Activated CD8-positive, alpha-beta memory T cell treated with anti-CD3 and anti-CD28 coated beads for 4 hours (primary cell): Measurements from ENCODE around the gene HK2.
"Not testable (repeated sequence)": the region's sequence is repeated elsewhere in the genome, so short reads cannot be mapped to it uniquely, and the experiment has no call there.

Experiments
- DNase-seq, 2 donors: peaks; one replicate each; pipeline ENCODE4 v3.0.0-alpha.2; 2020; ENCODE audit warnings: low read depth in 2 of 2

The HK2 gene

DNA sequence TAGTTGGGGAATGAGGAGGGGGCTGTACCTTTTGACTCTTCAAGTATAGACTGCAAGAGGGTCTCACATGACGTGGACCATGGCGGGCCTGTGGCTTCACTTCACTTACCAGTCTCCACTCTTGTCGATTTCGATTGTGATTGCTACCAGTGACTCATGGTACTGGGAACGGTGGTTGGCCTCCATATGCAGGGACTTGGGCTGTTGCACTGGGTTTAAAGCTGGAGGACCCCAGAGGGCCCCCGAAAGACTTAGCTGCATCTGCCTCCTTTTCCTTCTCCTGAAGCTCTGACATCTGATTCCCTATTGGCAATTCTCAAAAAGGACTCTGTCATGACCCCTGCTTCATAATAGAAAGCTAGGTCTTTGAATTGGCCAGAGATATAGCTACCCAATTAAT, 43.4 kb downstream of the HK2 start:
- DNase-seq = no peak

- DNase-seq = no peak
These were observed 44.0 kb downstream of the HK2 start for GRCh38 chr2:74877781-74878433.

DNA sequence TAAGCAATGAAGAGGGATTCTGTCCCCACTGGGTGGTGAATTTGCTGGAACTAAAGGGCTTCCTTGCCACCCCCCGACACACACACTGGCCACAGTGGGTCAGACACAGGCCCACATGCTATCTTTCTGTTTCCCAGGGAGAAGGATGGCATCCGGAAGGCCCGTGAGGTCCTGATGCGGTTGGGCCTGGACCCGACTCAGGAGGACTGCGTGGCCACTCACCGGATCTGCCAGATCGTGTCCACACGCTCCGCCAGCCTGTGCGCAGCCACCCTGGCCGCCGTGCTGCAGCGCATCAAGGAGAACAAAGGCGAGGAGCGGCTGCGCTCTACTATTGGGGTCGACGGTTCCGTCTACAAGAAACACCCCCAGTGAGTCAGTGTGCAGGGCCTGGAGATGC, 44.6 kb downstream of the HK2 start:
- DNase-seq = no peak

DNA sequence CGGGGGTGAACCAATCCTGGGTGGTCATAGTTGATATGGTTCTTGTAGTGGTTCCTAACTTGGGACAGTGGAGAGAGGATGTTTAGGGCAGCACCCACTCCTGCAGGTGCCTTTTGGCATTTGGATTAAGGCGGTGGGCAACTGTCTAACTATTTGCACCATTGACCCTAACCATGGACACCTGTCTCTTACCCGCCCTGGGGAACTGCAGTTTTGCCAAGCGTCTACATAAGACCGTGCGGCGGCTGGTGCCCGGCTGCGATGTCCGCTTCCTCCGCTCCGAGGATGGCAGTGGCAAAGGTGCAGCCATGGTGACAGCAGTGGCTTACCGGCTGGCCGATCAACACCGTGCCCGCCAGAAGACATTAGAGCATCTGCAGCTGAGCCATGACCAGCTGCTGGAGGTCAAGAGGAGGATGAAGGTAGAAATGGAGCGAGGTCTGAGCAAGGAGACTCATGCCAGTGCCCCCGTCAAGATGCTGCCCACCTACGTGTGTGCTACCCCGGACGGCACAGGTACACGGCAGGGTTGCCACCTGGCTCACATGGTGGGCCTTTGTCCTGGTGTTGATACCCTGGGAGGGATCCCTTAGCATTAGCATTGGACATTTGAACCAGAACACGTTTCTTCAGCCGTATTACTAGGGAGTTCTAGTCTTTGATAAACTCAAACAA, 46.3 kb downstream of the HK2 start:
- no peak for DNase-seq

- DNase-seq = no peak
These were observed 47.2 kb downstream of the HK2 start for GRCh38 chr2:74881176-74881575.

DNA sequence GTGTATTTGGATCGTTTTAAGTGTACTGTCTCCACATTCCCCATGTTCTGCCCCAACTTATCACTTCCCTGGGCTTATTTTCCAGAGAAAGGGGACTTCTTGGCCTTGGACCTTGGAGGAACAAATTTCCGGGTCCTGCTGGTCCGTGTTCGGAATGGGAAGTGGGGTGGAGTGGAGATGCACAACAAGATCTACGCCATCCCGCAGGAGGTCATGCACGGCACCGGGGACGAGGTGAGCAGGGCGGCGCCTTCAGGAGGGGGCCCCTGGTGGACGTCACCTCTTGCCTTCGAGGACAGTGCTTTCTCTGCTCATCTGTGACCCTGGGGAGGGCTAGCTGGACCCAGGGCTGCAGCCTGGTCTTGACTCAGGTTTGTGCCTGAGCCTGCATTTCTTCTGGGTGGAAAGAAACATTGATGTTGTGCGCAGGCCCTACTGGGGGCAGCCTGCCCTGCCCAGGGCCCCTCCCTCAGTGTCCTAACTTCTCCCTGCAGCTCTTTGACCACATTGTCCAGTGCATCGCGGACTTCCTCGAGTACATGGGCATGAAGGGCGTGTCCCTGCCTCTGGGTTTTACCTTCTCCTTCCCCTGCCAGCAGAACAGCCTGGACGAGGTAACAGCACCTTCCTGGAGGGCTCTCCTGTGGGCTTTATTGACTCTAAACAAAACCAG, 47.8 kb downstream of the HK2 start:
- DNase-seq = no peak

DNA sequence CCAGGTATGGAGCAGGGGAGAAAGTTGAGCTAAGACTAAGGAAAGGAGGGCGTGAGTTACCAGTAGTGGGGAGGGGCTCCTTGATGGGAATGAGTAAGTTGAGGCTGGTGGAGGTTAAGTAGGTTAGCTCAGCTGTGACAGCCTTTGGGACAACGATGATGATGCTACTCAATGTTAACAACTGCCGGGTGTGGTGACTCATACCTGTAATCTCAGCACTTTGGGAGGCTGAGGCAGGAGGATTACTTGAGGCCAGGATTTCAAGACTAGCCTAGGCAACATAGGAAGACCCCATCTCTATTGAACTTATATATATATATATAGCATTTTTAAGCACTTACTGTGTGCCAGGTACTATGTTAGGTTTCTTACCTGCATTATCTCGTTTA, 48.4 kb downstream of the HK2 start:
- DNase-seq = no peak

DNA sequence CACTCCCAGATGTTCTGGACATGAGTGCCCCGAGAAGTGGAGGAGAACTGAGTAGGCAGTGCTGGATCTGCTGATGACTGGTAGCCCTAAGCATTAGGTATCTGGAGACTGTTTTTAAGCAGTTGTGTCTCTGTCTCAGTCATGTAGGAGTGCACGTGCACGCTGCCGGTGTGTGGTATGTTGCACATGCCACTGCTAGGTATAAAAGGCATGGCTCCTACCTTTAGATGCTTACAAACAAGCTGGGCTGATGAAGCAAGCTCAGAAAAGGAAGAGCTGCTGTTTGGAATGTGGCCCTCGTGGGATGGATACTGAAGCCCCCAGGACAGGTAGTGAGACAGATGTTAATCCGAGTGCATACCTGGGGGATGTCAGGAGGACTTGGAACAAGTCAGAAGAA, 49.1 kb downstream of the HK2 start:
- no peak for DNase-seq

GRCh38 chr2:74884118-74884762, 50.3 kb downstream of the HK2 start:
- DNase-seq = no peak

- DNase-seq = no peak
These were observed 50.9 kb downstream of the HK2 start for GRCh38 chr2:74884866-74885265.

DNA sequence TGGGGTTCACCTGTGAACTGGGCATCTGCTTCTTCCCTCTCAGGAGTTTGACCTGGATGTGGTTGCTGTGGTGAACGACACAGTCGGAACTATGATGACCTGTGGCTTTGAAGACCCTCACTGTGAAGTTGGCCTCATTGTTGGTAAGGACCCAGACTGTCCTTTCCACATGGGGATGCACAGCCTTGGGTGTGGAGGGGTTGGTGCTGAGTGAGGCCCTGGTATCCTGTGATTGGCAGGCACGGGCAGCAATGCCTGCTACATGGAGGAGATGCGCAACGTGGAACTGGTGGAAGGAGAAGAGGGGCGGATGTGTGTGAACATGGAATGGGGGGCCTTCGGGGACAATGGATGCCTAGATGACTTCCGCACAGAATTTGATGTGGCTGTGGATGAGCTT, 52.3 kb downstream of the HK2 start:
- DNase-seq = no peak

DNA sequence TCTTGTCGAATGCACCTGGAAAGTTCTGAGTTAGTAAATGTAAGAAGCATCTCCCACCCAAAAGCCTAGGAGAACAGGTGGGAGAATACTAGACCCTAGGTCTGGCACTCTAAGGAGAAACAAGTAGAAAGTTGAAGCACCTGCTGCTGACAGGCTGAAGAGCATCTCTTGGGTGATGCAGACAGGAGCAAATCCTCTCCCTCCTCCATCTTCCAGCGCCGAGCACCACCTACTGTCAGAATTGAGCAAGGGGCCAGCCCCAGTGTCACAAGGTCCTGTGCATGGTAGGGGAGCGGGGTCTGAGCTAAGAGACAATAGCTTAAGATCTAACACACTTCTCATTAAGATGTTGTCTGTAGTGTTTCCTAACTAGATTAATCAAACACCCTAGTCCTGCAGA, 52.9 kb downstream of the HK2 start:
- DNase-seq = no peak

GRCh38 chr2:74887445-74887951, 53.6 kb downstream of the HK2 start:
- no peak for DNase-seq

GRCh38 chr2:74887960-74888700, 54.2 kb downstream of the HK2 start:
- no peak for DNase-seq

GRCh38 chr2:74889159-74889558, 55.2 kb downstream of the HK2 start:
- DNase-seq = no peak

- no peak for DNase-seq
These were observed 56.8 kb downstream of the HK2 start for GRCh38 chr2:74890711-74891110.

DNA sequence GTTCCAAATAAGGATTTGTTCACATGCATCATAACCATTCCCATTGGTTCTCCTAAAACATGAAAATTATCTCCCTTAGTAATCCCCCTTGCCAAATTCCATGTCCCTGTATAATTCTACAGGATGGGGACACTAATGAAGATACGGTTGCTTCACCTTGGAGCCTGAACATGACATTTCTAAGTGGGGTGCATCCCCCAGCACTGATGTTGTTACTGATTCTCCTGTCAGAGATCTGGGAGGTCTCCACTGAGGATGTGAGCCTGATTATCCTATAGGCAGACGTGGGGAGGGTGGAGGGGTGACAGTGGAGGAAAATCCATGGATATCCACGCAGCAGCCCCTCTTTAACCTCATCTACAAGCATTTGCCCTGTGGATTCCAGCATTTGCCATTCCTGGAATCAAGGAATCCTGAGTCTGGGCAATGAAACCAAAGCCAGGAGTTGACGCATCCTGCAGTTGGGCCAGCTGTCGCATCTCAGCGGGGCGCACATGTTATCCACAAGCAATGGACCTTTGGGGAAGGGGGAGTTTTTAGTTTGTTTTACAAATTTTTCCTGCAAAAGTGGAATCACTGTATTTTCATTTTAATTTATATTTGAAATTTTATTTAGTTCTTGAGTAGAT, 57.3 kb downstream of the HK2 start:
- DNase-seq = no peak

GRCh38 chr2:74891816-74892215, 57.9 kb downstream of the HK2 start:
- DNase-seq = not testable (repeated sequence)

GRCh38 chr2:74892609-74893008, 58.7 kb downstream of the HK2 start:
- DNase-seq = no peak

- no peak for DNase-seq
These were observed 59.4 kb downstream of the HK2 start for GRCh38 chr2:74893332-74893731.

GRCh38 chr2:74894272-74894981, 60.5 kb downstream of the HK2 start:
- no peak for DNase-seq
